ENCODE measurements around the gene AMDHD1. TPM values are rescaled to one million over a fixed set of nuclear protein-coding genes. Genes with fewer than 3 reads are reported as not detected.

AMDHD1 gene
- total RNA-seq, 2 donors from 2014 or later: 0.46 to 0.71 TPM

- H3K27me3 Mint-ChIP-seq (ENCODE audit: insufficient read depth): no peaks in the 10 kb centered on the region
- no peak for DNase-seq
- Histone ChIP-seq H3K9ac (ENCODE audit: extremely low read depth, low read length, poor library complexity, severe bottlenecking) (no peak overlapping the region), H3K4me1 (ENCODE audit: control insufficient read depth, insufficient read depth, low read length) (no peaks in the 10 kb centered on the region), H3K27ac (ENCODE audit: low read depth, low read length) (no peak overlapping the region), H3K9me3 (ENCODE audit: control insufficient read depth, low read length) (no peaks in the 10 kb centered on the region), H3K4me3 (ENCODE audit: low read length) (no peak overlapping the region), H3K36me3 (ENCODE audit: control insufficient read depth, insufficient read depth, low read length) (peaks cover 85% of the 10 kb centered on the region), H3K27me3 (ENCODE audit: control insufficient read depth, insufficient read depth, low read length, poor library complexity, severe bottlenecking) (no peaks in the 10 kb centered on the region)
- no peaks in the 10 kb centered on the region for H3K9me3 Mint-ChIP-seq
- no peak overlapping the region for H3K4me3 Mint-ChIP-seq
- H3K27ac Mint-ChIP-seq: no peak overlapping the region
- WGBS, 2 experiments (ENCODE audit: insufficient coverage in 1 of 2, insufficient read length in 1 of 2): 83 to 89% methylated on average over 1 of the region's 1 CpG
- TF ChIP-seq, protein P1, sequence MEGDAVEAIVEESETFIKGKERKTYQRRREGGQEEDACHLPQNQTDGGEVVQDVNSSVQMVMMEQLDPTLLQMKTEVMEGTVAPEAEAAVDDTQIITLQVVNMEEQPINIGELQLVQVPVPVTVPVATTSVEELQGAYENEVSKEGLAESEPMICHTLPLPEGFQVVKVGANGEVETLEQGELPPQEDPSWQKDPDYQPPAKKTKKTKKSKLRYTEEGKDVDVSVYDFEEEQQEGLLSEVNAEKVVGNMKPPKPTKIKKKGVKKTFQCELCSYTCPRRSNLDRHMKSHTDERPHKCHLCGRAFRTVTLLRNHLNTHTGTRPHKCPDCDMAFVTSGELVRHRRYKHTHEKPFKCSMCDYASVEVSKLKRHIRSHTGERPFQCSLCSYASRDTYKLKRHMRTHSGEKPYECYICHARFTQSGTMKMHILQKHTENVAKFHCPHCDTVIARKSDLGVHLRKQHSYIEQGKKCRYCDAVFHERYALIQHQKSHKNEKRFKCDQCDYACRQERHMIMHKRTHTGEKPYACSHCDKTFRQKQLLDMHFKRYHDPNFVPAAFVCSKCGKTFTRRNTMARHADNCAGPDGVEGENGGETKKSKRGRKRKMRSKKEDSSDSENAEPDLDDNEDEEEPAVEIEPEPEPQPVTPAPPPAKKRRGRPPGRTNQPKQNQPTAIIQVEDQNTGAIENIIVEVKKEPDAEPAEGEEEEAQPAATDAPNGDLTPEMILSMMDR (conservative IDR thresholded peaks at IDR 0.05): no peak
- H3K4me1 Mint-ChIP-seq: no peaks in the 10 kb centered on the region
- H3K36me3 Mint-ChIP-seq (ENCODE audit: low read depth): peaks cover 52% of the 10 kb centered on the region
Measured at GRCh38 chr12:96007729-96008128, 64.6 kb downstream of the AMDHD1 start.

- H3K27ac ChIP-seq (ENCODE audit: low read depth, low read length): no peak overlapping the region
- H3K9me3 ChIP-seq (ENCODE audit: control insufficient read depth, low read length): no peaks in the 10 kb centered on the region
- H3K9ac ChIP-seq (ENCODE audit: extremely low read depth, low read length, poor library complexity, severe bottlenecking): no peak overlapping the region
- no peaks in the 10 kb centered on the region for H3K9me3 Mint-ChIP-seq
- DNase-seq: no peak
- peaks cover 64% of the 10 kb centered on the region for H3K36me3 Mint-ChIP-seq (ENCODE audit: low read depth)
- no peaks in the 10 kb centered on the region for H3K4me1 ChIP-seq (ENCODE audit: control insufficient read depth, insufficient read depth, low read length)
- H3K36me3 ChIP-seq (ENCODE audit: control insufficient read depth, insufficient read depth, low read length): peaks cover 71% of the 10 kb centered on the region
- WGBS, 2 experiments (ENCODE audit: insufficient coverage in 1 of 2, insufficient read length in 1 of 2): 91 to 97% methylated on average over 3 of the region's 3 CpGs
- no peak overlapping the region for H3K4me3 Mint-ChIP-seq
- TF ChIP-seq, protein P1 (conservative IDR thresholded peaks at IDR 0.05): no peak
- H3K27me3 ChIP-seq (ENCODE audit: control insufficient read depth, insufficient read depth, low read length, poor library complexity, severe bottlenecking): no peaks in the 10 kb centered on the region
- no peaks in the 10 kb centered on the region for H3K27me3 Mint-ChIP-seq (ENCODE audit: insufficient read depth)
- H3K4me3 ChIP-seq (ENCODE audit: low read length): no peak overlapping the region
- no peaks in the 10 kb centered on the region for H3K4me1 Mint-ChIP-seq
- H3K27ac Mint-ChIP-seq: no peak overlapping the region
Measured at GRCh38 chr12:96014943-96015599, 71.9 kb downstream of the AMDHD1 start.

DNA sequence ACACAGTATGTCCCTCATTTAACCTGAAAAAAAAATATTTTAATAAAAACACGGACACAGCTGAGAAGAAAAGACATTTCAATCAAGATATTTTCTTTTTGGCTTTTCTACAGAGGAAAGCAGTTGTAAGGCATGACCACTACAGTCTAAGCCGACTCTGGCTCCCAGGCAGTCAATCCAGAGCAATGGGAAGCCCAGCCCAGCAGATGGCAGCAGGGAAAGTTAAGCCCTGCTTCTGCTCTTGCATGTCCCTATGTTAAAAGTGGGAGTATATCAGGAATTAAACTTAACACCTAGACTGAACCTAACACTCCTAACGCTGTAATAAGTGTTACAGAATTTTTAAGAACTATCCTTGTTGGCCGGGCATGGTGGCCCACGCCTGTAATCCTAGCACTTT, 72.5 kb downstream of the AMDHD1 start:
- no peaks in the 10 kb centered on the region for H3K4me1 ChIP-seq (ENCODE audit: control insufficient read depth, insufficient read depth, low read length)
- no peak overlapping the region for H3K4me3 Mint-ChIP-seq
- TF ChIP-seq, protein P1 (conservative IDR thresholded peaks at IDR 0.05): peak; percentile 80
- 84 to 91% methylated on average over 5 of the region's 5 CpGs for WGBS, 2 experiments (ENCODE audit: insufficient coverage in 1 of 2, insufficient read length in 1 of 2)
- no peaks in the 10 kb centered on the region for H3K27me3 ChIP-seq (ENCODE audit: control insufficient read depth, insufficient read depth, low read length, poor library complexity, severe bottlenecking)
- no peaks in the 10 kb centered on the region for H3K27me3 Mint-ChIP-seq (ENCODE audit: insufficient read depth)
- no peak overlapping the region for H3K27ac ChIP-seq (ENCODE audit: low read depth, low read length)
- no peak overlapping the region for H3K9ac ChIP-seq (ENCODE audit: extremely low read depth, low read length, poor library complexity, severe bottlenecking)
- no peaks in the 10 kb centered on the region for H3K9me3 ChIP-seq (ENCODE audit: control insufficient read depth, low read length)
- no peak overlapping the region for H3K27ac Mint-ChIP-seq
- H3K4me1 Mint-ChIP-seq: no peaks in the 10 kb centered on the region
- no peaks in the 10 kb centered on the region for H3K9me3 Mint-ChIP-seq
- H3K36me3 Mint-ChIP-seq (ENCODE audit: low read depth): peaks cover 62% of the 10 kb centered on the region
- peak; percentile 85 for DNase-seq
- no peak overlapping the region for H3K4me3 ChIP-seq (ENCODE audit: low read length)
- peaks cover 71% of the 10 kb centered on the region for H3K36me3 ChIP-seq (ENCODE audit: control insufficient read depth, insufficient read depth, low read length)

Other genes with a start within 250 kb of the AMDHD1 start
- 10 to 100 TPM; 57.4 to 58.2 TPM for gene NTN4, start 152.6 kb upstream of the AMDHD1 start, total RNA-seq
- gene SNRPF, start 84.4 kb upstream of the AMDHD1 start, total RNA-seq: 10 to 100 TPM; 59.6 to 66.5 TPM
- gene CCDC38, start 717 bp upstream of the AMDHD1 start, total RNA-seq: under 1 TPM; 0.35 TPM
- under 1 TPM; 0.31 to 0.49 TPM for gene HAL, start 53.0 kb downstream of the AMDHD1 start, total RNA-seq
- 100 to 1,000 TPM; 112 to 141 TPM for gene LTA4H, start 92.3 kb downstream of the AMDHD1 start, total RNA-seq